ENCODE results near the gene FANCM.
"Not testable (repeated sequence)": the region's sequence is repeated elsewhere in the genome, so short reads cannot be mapped to it uniquely, and the experiment has no call there.

The FANCM gene

DNA sequence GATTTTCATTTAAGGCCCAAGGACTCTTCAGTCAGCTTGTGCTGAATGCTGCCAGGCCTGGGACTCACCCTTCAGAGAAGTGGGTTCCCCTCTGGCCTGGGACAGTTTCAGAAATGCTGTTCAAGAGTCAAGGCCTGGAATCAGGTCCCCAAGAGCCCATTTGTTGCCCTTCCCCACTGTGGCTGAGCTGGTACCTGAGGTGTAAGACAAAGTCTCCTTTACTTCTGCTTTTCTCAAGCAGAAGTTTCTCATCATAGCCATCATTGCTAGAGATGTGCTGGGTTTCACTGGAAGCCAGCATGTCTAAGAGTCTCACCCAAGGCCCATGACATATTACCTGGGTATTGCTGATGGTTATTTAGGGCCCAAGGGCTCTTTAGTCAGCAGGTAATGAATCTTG, 8.9 kb downstream of the FANCM start:
- DNase-seq (ENCODE audit: low spot score) = no peak

DNA sequence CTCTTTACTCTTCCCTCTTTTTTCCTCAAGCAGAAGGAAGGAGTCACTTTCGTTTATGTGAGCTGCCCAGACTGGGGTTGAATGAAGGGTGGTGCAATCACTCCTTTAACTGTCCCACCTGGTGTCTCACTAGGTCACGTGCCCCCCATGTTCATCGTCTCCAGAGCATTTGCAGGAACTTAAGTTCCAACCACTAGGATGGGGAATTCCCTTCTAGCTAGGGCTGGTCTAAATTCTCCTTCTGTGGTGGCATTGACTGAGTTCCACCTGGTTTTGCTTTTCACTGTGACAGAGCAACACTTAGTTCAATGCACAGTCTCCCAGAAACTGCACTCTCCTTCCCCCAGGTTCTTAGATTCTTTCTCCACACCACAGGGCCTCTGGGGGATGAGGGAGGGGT, 9.5 kb downstream of the FANCM start:
- no peak for DNase-seq (ENCODE audit: low spot score)

DNA sequence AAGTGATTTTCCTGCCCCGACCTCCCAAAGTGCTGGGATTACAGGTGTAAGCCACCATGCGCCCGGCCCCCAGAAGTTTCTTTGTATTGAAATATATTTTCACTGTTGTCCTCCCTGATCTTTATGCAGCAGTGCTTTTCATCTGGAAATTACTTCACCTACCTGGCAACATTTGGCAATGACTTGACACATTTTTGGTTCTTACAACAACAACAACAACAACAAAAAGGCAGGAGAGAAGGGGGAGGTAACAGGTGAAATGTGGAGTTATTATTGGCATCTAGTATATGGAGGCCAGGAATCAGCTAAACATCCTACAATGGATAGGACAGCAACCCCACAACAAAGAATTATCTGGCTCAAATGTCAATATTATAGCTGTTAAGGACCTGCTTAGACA, 13.9 kb downstream of the FANCM start:
- DNase-seq (ENCODE audit: low spot score) = no peak

DNA sequence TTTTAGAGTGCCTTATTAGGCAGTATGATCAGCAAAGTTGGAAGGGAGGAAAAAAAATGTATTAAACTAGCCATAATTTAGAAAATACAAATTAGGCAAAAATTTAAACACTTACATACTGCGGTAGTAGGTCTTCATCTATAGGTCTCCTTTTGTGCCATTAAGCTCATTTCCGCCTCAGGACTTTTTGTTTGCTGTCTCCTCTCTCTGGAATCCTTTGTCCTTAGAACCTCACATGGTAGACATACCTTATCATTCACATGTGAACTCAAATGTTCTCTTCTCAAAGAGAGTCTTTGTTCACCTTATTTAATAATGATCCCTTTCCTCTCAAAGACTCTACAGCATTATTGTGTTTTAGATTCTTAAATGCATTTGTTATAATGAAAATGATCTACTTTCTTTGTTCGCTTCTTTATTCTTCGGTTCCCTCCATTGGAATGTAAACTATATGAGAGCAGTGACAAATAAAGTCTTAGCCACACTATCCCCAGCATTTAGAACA, 14.7 kb downstream of the FANCM start:
- no peak for DNase-seq (ENCODE audit: low spot score)

DNA sequence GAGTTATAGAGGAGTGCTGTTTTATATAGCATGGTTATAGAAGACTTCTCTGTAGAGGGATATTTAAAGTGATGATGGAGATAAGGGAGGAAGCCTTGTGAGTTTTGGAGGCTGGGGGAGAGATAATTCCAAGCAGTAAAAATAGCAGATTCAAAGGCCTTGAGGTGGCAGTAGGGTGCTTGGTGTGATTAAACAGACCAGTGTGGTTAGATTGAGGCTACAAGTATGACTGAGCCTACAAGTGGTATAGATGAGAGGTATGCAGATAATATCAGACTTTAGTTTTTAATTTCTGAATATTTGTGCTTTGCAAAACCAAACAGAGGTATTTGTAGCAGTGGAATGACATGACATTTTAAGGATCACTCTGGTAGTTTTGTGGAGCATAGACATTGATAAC, 20.3 kb downstream of the FANCM start:
- no peak for DNase-seq (ENCODE audit: low spot score)

DNA sequence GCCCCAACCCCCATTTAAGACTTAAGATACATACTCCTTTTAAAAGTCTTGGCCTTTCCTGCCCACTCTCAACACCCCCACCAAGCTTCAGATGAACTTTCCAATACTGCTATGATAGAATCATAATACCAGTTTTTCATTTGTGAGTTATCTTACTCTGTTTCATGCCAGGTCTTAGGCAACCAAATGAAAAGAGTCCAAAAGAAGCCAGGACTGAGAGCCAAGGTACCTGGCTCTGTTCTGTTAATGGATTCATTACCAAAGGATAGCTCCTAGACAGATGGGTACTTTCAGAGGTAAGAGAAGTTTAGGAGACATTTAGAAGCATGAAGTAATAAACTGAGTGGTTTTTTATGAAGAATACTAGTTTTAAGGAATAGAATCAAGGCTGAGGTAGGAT, 34.2 kb downstream of the FANCM start:
- DNase-seq (ENCODE audit: low spot score) = no peak

DNA sequence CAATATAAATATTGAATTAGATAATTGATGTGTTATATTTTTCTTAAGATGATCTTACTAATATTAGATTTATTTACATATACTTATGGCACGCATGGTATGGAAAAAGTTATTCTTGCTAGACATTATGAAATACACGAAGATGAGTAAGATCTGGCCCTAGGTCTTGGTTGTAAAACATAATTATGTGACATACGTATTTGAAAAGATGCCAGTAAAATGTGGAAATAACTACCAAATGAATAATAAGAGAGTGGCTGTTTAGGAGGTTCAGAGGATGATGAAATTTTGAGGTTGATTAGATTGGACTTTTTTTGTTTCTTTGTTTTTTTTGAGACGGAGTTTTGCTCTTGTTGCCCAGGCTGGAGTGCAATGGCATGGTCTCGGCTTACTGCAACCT, 41.3 kb downstream of the FANCM start:
- DNase-seq (ENCODE audit: low spot score) = no peak

DNA sequence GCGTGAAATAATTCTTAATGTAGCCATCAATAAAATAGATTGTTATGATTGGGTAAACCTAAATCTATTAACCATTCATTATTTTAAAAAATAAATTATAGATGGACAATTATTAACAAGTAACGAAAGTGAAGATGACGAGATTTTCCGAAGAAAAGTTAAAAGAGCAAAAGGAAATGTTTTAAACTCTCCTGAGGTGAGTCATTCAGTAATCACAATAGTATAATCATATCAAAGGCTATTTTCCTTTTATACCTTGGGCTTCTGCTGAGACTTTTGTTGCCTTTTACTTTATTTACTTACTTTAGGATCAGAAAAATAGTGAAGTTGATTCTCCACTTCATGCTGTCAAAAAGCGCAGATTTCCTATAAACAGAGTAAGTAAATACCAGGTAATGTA, 45.6 kb downstream of the FANCM start:
- no peak for DNase-seq (ENCODE audit: low spot score)

DNA sequence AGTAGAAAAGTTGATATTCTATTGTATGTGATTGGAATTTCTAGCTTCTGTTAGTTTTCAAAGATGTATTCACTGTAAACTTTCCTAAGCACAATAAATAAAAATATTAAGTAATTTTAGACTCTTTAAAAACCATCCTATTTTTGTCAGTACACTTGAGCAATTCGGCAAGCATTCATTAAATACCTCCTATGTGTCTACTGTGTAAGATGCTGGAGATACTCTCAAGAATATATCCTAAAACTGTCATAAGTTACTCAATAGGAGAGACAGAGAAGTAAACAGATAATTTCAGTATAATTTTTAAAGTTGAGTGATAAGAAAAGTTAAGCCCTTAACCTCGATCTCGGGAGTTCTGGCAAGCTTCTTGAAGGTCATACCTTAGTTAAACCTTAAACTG, 46.1 kb downstream of the FANCM start:
- no peak for DNase-seq (ENCODE audit: low spot score)

DNA sequence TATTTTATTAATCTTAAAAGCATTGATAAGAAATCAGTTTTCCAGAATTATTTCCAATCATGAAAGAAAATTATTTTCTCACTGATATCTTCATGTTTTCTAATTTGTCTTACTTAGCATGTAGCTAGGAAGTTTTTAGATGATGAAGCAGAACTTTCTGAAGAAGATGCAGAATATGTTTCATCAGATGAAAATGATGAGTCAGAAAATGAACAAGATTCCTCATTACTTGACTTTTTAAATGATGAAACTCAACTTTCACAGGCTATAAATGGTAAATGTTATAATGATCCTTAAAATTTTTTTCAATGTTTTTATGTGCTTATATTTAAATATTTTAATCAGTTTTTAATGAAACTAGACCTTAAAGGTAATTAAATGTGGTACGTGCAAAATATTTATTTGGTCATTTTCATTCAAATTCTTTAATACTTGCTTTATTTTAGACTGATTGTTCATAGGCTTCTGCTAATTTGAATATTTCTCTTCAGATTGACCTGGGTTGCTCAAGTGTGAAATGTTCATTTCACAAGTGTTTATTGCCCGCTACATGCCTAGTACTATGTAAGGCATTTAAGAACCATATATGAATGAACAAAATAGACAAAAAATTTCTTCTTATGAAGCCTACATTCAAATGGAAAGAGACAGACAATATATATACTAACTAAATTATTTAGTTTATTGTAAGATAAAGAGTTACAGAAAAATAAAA, 49.5 kb downstream of the FANCM start:
- no peak for DNase-seq (ENCODE audit: low spot score)

DNA sequence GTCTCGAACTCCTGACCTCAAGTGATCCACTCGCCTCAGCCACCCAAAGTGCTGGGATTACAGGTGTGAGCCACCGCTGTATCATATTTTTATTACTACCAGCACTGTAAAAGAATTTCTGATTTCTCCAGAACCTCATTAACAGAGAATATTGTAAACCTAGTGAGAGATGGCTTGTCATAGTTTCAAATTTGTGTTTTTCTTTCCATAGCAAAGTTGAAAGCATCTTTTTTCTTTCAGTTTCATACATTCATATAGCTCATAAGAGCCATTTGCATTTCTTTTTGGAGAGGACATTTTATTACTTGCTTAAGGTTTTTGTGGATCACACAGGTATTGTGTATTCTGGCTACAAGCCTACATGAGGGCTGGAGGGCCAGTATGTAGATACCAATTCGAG, 59.2 kb downstream of the FANCM start:
- no peak for DNase-seq (ENCODE audit: low spot score)

DNA sequence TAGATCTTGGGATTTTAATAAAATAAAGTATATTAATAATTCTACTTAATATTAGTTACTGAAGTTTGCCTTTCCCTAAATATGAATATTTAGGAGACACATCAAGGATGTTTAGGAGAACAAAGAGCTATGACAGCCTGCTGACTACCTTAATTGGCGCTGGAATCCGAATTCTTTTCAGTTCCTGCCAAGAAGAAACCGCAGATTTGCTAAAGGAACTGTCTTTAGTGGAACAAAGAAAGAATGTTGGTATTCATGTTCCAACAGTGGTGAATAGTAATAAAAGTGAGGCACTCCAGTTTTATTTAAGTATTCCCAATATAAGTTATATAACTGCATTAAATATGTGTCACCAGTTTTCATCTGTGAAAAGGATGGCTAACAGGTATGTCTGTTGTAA, 62.8 kb downstream of the FANCM start:
- DNase-seq (ENCODE audit: low spot score) = no peak

DNA sequence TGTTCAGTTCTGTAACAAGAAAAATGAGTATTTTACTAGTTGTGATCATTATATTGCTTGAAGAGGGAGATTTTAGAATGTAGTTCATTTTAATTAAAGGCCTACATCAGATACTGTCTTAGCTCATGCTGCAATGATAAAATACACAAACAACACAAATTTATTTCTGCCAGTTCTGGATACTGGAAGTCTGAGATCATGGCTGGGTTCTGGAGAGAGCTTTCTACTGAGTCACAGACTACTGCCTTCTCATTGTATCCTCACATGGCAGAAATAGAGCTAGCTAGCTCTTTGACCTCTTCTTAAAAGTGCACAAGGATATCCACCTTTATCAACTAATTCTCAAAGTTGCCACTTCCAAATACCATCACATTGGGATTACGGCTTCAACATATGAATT, 63.5 kb downstream of the FANCM start:
- no peak for DNase-seq (ENCODE audit: low spot score)

DNA sequence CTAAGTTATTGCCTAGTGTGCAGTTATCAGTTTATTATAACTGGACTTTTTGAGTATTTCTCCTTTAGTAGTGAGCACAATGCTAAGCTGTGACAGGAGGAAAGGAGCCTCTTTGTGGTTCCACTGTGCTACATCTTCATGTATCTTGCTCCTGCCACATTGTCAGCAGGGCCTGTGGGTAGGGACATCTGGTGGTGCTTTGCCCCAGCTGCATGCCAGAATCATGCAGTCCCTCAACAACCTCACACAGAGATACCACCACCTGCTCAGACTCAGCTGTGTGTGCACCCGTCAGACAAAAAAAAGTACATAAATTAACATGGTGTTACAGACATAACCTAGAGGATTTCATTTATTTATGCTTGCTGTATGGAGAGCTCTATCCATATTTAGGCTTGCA, 66.2 kb downstream of the FANCM start:
- DNase-seq (ENCODE audit: low spot score) = no peak

DNA sequence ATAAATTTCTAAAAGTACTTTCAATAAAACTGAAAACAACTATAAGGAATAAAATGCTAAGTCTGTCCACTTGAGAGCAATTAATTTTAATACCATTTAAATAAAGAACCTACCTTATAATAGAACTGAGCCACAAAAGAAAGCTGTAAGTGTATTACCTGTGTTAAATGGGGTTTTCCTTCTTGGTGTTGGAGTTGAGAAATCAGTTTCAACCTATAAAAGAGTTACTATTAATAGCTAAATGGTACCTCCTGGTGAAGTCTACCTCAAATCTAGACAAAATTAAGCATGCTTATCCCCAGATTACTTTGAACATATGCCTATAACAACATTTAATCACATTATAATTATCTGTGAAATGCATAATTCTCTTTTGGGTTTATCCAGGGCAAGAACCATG, 68.5 kb downstream of the FANCM start:
- DNase-seq (ENCODE audit: low spot score) = no peak

DNA sequence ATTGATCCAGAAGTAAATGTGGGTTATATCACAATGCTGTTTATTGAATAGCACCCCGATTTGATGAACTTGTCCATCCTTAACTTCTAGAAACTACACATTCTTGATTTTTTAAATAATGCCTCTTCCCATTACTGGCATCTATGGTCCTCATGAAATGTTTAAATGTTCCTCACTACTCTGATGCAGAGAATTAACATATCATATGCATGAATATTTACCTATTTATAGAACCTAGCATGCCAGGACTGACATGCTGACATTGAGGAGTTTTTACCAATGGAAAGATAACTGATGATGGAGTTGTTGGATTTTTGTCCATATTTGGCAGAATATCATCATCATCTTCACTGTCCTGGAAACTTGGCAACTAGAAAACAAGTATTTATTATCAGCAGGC, 74.4 kb downstream of the FANCM start:
- no peak for DNase-seq (ENCODE audit: low spot score)

DNA sequence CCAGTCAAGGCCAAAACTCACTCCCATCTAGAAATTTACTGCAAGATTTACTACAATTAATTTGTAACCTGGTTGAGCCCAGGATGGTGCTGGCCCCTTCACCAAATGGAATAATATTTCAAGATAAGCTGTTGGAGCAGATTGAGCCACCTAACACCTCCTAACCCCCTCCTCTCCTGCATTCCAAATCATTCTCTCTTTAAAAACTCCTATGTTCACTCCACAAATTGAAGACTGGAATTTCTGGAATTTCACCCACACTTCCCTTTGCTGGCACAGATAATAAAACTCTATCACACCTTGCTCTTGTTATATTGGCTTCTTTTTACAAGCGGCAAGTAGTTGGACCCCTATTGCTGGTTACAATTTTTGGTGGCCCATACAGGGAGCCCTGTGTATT, 75.6 kb downstream of the FANCM start:
- no peak for DNase-seq (ENCODE audit: low spot score)

DNA sequence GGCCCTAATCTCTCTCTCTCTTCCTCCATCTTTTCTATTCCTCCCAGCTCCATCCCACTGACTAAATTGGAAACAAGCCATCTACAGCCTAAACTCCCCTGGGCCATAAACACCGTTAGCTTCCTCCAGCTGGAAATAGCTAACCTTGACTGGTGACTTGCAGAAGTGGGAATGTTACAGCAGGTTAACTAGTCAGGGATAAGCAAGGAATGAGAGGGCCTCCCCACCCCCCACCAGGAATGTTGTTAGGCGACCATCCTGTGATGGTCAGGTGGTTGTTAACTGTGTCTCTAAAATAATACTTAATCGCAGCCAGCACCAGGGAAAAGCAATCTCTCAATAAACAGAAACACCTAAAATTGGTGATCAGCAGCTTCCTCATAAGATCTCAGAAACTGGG, 76.5 kb downstream of the FANCM start:
- DNase-seq (ENCODE audit: low spot score) = no peak

DNA sequence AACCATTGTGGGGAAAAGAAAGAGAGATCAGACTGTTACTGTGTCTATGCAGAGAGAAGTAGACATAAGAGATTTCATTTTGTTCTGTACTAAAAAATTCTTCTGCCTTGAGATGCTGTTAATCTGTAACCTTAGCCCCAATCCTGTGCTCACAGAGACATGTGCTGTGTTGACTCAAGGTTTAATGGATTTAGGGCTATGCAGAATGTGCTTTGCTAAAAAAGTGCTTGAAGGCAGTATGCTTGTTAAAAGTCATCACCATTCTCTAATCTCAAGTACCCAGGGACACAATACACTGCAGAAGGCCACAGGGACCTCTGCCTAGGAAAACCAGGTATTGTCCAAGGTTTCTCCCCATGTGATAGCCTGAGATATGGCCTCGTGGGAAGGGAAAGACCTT, 78.0 kb downstream of the FANCM start:
- DNase-seq (ENCODE audit: low spot score) = not testable (repeated sequence)

DNA sequence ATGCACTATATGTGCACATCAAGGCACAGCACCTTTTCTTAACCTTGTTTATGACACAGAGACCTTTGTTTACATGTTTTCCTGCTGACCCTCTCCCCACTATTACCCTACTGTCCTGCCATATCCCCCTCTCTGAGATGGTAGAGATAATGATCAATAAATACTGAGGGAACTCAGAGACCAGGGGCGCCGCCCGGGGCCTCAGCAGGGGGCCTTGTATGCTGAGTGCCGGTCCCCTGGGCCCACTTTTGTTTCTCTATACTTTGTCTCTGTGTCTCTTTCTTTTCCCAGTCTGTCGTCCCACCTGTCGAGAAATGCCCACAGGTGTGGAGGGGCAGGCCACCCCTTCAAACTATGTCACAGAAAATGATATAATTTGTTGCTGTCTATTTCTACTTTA, 78.6 kb downstream of the FANCM start:
- DNase-seq (ENCODE audit: low spot score) = not testable (repeated sequence)

DNA sequence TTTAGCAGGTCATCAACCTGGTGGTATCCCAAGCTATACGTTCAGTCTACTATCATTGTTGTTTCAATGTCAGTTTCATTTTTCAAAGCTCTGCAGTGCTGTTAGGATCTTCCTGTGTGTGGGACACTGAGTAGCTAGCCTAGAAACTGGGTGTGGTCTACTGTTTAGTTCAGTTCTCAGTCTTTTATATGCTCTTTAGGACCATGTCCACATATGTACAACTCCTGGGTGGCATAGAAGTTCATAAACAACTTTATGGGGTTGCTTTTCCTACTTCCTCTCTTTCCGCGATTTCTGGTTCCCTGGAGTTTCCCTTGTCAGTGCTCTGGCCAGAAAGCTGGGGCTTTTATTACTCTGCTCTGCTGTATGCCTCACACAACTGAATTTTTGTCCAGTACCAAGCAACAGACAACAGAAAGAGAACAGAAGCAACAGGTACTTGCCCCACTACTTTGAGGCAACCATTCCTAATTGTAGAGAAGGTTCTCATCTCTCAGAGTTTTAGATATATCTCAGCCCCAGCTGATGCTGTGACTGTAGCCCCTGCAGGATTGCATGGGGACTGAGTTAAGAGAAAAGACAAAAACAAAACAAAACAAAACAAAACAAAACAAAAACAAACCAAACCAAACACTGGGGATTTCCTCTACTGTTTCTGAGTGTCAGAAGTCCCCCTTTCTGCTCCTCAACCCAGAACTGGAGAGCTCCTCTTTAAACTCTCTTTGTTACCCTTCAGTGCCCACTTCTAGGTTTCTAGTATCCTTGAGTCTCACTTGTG, 86.9 kb downstream of the FANCM start:
- no peak for DNase-seq (ENCODE audit: low spot score)

DNA sequence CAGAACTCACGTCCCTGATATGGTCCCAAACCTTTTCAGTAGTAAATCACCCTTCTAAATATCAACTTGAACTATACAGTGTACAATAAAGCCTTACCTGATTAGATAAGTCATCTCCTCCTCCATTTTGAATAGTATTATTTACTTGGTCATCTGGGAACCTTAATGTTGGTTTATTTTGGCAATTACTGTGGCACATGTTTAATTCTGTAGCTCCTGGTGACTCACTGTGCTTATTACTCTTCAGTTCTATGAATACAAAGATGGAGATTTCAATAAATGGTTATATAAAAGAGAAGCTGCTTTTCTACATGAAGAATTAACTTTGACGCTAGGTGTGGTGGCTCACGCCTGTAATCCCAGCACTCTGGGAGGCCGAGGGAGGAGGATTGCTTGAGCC, 91.8 kb downstream of the FANCM start:
- no peak for DNase-seq (ENCODE audit: low spot score)

DNA sequence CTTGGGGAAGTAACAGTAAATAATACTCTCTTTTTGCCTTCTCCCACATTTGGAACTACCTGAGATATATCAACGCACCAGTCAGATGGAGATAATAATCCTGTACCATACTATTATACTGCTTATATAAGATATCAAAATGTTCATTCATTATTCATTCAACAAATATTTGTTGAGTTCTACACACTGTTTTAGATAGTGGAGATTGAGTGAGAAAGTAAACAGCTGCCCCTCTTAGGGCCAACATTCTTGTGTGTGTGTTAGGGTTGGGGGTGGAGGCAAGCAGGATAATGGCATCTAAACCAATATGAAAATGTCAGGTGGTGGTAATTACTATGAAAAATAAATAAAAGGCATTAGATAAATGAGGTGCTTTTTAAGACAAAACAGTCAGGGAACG, 103.3 kb downstream of the FANCM start:
- DNase-seq (ENCODE audit: low spot score) = no peak

DNA sequence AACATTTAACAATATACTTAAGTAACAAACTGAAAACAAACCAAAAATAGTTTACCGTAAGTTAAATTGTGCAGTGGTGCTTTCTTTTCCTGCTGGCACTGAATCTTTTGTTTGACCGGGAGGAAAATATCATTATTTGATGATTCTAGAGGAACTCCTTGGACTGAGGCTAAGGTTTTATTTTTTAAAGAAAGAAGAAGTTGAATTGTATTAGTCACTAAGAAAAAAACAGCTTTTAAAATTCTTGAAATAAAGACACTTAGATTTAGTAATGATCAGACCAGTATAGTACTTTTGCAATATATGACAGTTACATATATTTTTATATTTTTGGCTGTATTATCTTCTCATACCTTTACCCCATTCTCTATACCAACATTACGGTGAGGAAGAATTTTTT, 107.0 kb downstream of the FANCM start:
- DNase-seq (ENCODE audit: low spot score) = no peak

All from putamen (tissue), 1 donor.